Right lobe of liver (tissue), 6 donors: ENCODE measurements around the gene CXCR3. TPM values are rescaled to one million over a fixed set of nuclear protein-coding genes. Genes with fewer than 3 reads are reported as not detected.

Experiments
- ATAC-seq, 4 donors: fragments of 200-7000 bp; cut with Tn5 transposase; one replicate each; pipeline ENCODE4 v1.9.1; 2020; ENCODE audit warnings: mild to moderate bottlenecking in 4 of 4, moderate library complexity in 4 of 4
- DNase-seq, 3 donors: peaks; one replicate each; pipeline ENCODE4 v3.0.0-alpha.2; 2020
- H3K27ac ChIP-seq, 3 donors: fragments of 200-600 bp; one replicate each; pipeline ENCODE4 v1.8.0; 2022
- H3K27me3 ChIP-seq, 2 donors: fragments of 200-600 bp; one replicate each; pipeline ENCODE4 v1.8.0; 2022
- H3K36me3 ChIP-seq, 4 donors: fragments of 200-600 bp; sonication (generic) in 1 of 4; one replicate each; pipeline versions ENCODE4 v1.5.1 to v1.8.0; 2017 to 2022; ENCODE audit warnings: control low read depth in 1 of 4
- H3K4me1 ChIP-seq, 4 donors: fragments of 200-600 bp; sonication (generic) in 1 of 4; one replicate each; pipeline versions ENCODE4 v1.5.1 to v1.8.0; 2017 to 2022; ENCODE audit warnings: control low read depth in 1 of 4
- H3K4me3 ChIP-seq, 3 donors: fragments of 200-600 bp; one replicate each; pipeline ENCODE4 v1.8.0; 2022
- H3K9me3 ChIP-seq, 4 donors: fragments of 200-600 bp; sonication (generic) in 1 of 4; one replicate each; pipeline versions ENCODE4 v1.5.1 to v1.8.0; 2017 to 2022; ENCODE audit warnings: control low read depth in 1 of 4
- POLR2A ChIP-seq: fragments of 450-650 bp; IDR thresholded peaks from one replicate; pipeline ENCODE4 v1.6.1; 2017; ENCODE audit warnings: antibody characterized with exemption, mild to moderate bottlenecking
- WGBS: methylation state at CpG from one replicate; pipeline ENCODE4 v1.1.6; 2018; ENCODE audit warnings: low coverage, low lambda C conversion rate; ENCODE audit not compliant: insufficient coverage; ENCODE audit errors: missing lambda C conversion rate; 5-methylcytosine and 5-hydroxymethylcytosine counted together
- intact Hi-C, 2 donors: fragments of 100-400 bp; cut with DNase I; formaldehyde crosslinking; loops; one replicate each; pipeline versions ENCODE4 v1.11.2 to v1.14.1; 2022
- total RNA-seq, 6 experiments: library from RNA; depleted of rRNA in 2 of 6; stranded (reverse); fragments of >200 nt in 2 of 6; fragmentation: NEBNext Ultra II Directional in 3 of 6; extraction: Animal tissue kit (Norgen Biotek cat#: 25700) in 3 of 6; gene quantifications; one replicate each; pipeline versions ENCODE4 v1.1.0 to v1.2.4, GENCODE V29; 2016 to 2023
- TF ChIP-seq, protein P1 (sequence below), 4 donors: fragments of 200-600 bp in 3 of 4; fragments of 450-650 bp in 1 of 4; IDR thresholded peaks; one replicate each; pipeline versions ENCODE4 v1.5.1 to v1.8.0; 2016 to 2022; ENCODE audit warnings: antibody characterized with exemption in 4 of 4, mild to moderate bottlenecking in 2 of 4
- donor health status: DM: no; HTN: yes; CAD: no.
- donor health status: DM: no; HTN: no; CAD: no.
- donor health status: DM: no; HTN: no; CAD: no.
- donor health status: DM: no; HTN: yes; CAD: no.
- donor health status: DM: no; HTN: yes; CAD: no.

CXCR3 gene
- total RNA-seq, 6 experiments from 2014 or later, result 0.13 TPM; not detected in 5

DNA sequence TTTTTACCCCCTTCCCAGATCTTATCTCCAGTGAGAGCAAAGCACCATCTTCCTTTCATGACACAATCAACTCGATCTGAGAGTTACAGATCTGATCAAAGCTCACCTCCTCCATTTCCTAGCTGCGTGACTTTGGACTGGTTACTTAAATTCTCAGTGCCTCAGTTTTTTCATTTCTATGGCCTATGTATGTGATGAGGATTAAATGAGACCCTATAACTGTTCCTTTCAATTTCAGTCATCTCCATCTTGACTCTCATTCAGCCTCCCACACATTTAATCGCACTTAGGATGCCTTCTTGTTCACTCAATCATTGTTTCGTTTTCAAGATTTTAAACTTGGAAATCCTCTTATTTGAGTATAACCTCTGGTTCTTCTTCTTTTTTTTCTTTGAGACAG, 20.1 kb upstream of the CXCR3 start:
- WGBS, result 58% methylated on average over 4 of the region's 4 CpGs
- H3K9me3 ChIP-seq, result no peaks in the 10 kb centered on the region
- TF ChIP-seq, protein P1, sequence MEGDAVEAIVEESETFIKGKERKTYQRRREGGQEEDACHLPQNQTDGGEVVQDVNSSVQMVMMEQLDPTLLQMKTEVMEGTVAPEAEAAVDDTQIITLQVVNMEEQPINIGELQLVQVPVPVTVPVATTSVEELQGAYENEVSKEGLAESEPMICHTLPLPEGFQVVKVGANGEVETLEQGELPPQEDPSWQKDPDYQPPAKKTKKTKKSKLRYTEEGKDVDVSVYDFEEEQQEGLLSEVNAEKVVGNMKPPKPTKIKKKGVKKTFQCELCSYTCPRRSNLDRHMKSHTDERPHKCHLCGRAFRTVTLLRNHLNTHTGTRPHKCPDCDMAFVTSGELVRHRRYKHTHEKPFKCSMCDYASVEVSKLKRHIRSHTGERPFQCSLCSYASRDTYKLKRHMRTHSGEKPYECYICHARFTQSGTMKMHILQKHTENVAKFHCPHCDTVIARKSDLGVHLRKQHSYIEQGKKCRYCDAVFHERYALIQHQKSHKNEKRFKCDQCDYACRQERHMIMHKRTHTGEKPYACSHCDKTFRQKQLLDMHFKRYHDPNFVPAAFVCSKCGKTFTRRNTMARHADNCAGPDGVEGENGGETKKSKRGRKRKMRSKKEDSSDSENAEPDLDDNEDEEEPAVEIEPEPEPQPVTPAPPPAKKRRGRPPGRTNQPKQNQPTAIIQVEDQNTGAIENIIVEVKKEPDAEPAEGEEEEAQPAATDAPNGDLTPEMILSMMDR (IDR thresholded peaks at IDR 0.05), result no peak
- TF ChIP-seq POLR2A, result no peak
- H3K27me3 ChIP-seq, result no peaks in the 10 kb centered on the region
- H3K4me1 ChIP-seq, result no peaks in the 10 kb centered on the region
- no peak overlapping the region for H3K4me3 ChIP-seq
- intact Hi-C loops, result no loop called here
- ATAC-seq, result no peak
- H3K36me3 ChIP-seq, result no peaks in the 10 kb centered on the region
- H3K27ac ChIP-seq, result no peak overlapping the region
- no peak for DNase-seq

DNA sequence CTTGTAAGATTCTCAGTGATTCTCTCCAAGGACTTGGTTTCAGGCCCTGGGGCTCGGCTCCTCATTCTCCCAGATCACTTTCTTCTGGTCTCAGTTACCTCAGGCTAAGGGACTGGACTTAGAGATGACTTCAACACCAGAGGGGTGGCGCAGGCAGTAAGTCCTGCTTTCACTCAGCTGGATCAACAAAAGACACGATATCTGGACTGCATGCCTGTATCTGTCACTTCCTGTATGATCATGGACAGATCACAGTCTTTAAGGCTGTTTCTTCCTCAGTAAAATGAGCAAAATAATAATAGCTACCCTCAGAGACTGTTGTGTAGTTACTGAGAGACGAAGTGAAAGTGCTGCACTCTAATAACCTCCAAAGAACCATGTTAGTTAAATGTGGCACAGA, 19.5 kb upstream of the CXCR3 start:
- H3K27ac ChIP-seq, result no peak overlapping the region
- H3K36me3 ChIP-seq, result no peaks in the 10 kb centered on the region
- H3K4me3 ChIP-seq, result no peak overlapping the region
- ATAC-seq, result peak in 3 of 4 donors; percentile 50 to 59 (median 54)
- H3K27me3 ChIP-seq, result no peaks in the 10 kb centered on the region
- WGBS, result 35% methylated on average over 4 of the region's 4 CpGs
- no peaks in the 10 kb centered on the region for H3K9me3 ChIP-seq
- H3K4me1 ChIP-seq, result no peaks in the 10 kb centered on the region
- intact Hi-C loops, result no loop called here
- DNase-seq, result no peak
- TF ChIP-seq, protein P1 (IDR thresholded peaks at IDR 0.05), result no peak
- no peak for TF ChIP-seq POLR2A

DNA sequence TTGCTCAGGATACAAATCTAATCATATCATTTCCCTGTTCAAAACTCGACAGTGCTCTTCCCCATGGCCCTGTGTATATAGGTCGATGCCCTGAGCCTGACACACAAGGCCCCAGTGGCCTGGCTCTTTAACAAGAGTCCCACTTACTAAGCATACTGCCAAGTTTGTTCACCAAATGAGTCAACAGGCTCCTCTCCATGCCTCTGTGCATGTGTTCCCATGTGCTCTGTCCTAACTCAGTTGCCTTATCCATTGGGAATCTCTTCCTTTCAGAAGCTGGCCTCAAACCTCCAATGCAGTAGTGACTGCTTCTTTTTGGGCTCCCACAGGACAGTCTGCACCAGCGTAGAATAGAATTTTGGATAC, 18.9 kb upstream of the CXCR3 start:
- peak in 2 of 4 donors; percentile 47 to 82 for ATAC-seq
- H3K36me3 ChIP-seq, result no peaks in the 10 kb centered on the region
- H3K27me3 ChIP-seq, result no peaks in the 10 kb centered on the region
- H3K4me3 ChIP-seq, result no peak overlapping the region
- intact Hi-C loops, result no loop called here
- no peaks in the 10 kb centered on the region for H3K9me3 ChIP-seq
- no peak overlapping the region for H3K27ac ChIP-seq
- WGBS, result 46% methylated on average over 2 of the region's 3 CpGs
- no peak for DNase-seq
- no peaks in the 10 kb centered on the region for H3K4me1 ChIP-seq
- TF ChIP-seq POLR2A, result no peak
- TF ChIP-seq, protein P1 (IDR thresholded peaks at IDR 0.05), result no peak

DNA sequence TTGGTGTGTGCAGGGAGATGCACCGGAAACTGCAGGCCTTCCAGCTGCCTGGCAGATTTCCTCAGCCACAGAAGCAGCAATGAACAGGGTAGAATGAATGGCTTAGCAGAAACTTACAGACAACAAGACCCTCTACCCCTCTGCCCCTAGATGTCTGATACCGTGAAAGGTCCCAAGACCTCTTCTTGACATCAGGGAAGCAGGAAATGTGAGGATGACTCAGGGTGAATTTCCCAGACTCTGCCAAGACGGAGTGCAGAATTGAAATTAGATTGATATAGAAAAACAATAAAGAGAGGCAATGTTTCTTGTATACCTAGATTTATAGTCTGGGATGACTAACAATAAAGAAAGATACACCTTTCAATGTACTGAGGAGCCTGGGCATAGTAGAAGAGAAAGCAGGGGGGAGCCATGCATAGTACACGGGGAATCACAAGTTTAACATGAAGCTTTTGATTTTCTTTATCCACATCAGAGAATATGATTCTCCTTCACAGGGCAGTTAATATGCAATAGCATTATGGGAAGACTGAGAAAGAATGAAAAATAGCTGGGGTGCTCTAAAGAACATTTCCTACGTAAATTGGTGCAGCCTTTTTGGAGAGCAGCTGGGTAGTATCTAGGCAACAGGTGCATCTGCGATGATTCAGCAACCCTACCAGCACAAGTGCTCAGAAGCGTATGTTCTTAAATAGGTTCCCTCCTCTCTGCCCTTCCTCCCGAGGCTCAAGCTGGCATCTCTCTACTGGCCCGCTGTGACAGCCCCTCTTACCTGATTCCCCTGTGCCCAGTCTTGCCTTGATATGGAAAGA, 18.3 kb upstream of the CXCR3 start:
- DNase-seq (no peak), ATAC-seq (no peak)
- Histone ChIP-seq H3K36me3 (no peaks in the 10 kb centered on the region), H3K4me3 (no peak overlapping the region), H3K27ac (no peak overlapping the region), H3K9me3 (no peaks in the 10 kb centered on the region), H3K4me1 (no peaks in the 10 kb centered on the region), H3K27me3 (no peaks in the 10 kb centered on the region)
- WGBS, result 68% methylated on average over 7 of the region's 9 CpGs
- intact Hi-C loops, result no loop called here
- no peak for TF ChIP-seq POLR2A
- TF ChIP-seq, protein P1 (IDR thresholded peaks at IDR 0.05), result no peak
